Neural cell (in vitro differentiated cells): ENCODE measurements around the gene KRR1. TPM values are rescaled to one million over a fixed set of nuclear protein-coding genes. Genes with fewer than 3 reads are reported as not detected.

Source experiments
- H2AFZ ChIP-seq: fragments of 200-600, 300-800 bp; sonication (generic), shearing (Covaris generic); 2 replicates; pipeline ENCODE4 v1.6.0; 2014; ENCODE audit warnings: low read depth, mild to moderate bottlenecking, antibody characterized with exemption, low read length, moderate library complexity
- H3F3A ChIP-seq: fragments of 200-600 bp; shearing (Covaris generic); 2 replicates; pipeline ENCODE4 v1.6.1; 2016; ENCODE audit warnings: mild to moderate bottlenecking, moderate library complexity, mixed read lengths, antibody characterized with exemption, low read length; ENCODE audit not compliant: insufficient read depth, poor library complexity, severe bottlenecking
- H3K27ac ChIP-seq: fragments of 200-600, 300-800 bp; sonication (generic), shearing (Covaris generic); 2 replicates; pipeline ENCODE4 v1.5.1; 2014; ENCODE audit warnings: mild to moderate bottlenecking, low read length, moderate library complexity
- H3K27me3 ChIP-seq: fragments of 300-800, 200-600 bp; sonication (generic), shearing (Covaris generic); 2 replicates; pipeline ENCODE4 v1.6.0; 2014; ENCODE audit warnings: mild to moderate bottlenecking, low read depth, low read length, moderate library complexity; ENCODE audit not compliant: insufficient read depth
- H3K36me3 ChIP-seq: fragments of 300-800, 200-600 bp; sonication (generic), shearing (Covaris generic); 2 replicates; pipeline ENCODE4 v1.5.1; 2014; ENCODE audit warnings: mild to moderate bottlenecking, antibody characterized with exemption, low read length, moderate library complexity; ENCODE audit not compliant: insufficient read depth
- H3K4me2 ChIP-seq: fragments of 300-800, 200-600 bp; sonication (generic), shearing (Covaris generic); 2 replicates; pipeline ENCODE4 v1.6.0; 2014; ENCODE audit warnings: mild to moderate bottlenecking, low read length
- H3K4me3 ChIP-seq: fragments of 300-800, 200-600 bp; sonication (generic), shearing (Covaris generic); 2 replicates; pipeline ENCODE4 v1.5.1; 2014; ENCODE audit warnings: mild to moderate bottlenecking, low read length, moderate library complexity
- H3K79me2 ChIP-seq: fragments of 200-600 bp; shearing (Covaris generic); replicated peaks from 2 replicates; pipeline ENCODE4 v1.6.0; 2014; ENCODE audit warnings: mild to moderate bottlenecking, low read length, moderate library complexity; ENCODE audit not compliant: insufficient read depth
- H3K9ac ChIP-seq: fragments of 300-800, 200-600 bp; sonication (generic), shearing (Covaris generic); 2 replicates; pipeline ENCODE4 v1.6.1; 2016; ENCODE audit warnings: mild to moderate bottlenecking, low read length, mixed read lengths
- H3K9me2 ChIP-seq: fragments of 200-600 bp; shearing (Covaris generic); 2 replicates; pipeline ENCODE4 v1.6.1; 2016; ENCODE audit warnings: mild to moderate bottlenecking, low read length, mixed read lengths; ENCODE audit not compliant: insufficient read depth
- H3K9me3 ChIP-seq: fragments of 200-600, 300-800 bp; sonication (generic), shearing (Covaris generic); 2 replicates; pipeline ENCODE4 v1.6.1; 2016; ENCODE audit warnings: mild to moderate bottlenecking, mixed run types, low read length, moderate library complexity, mixed read lengths
- H4K20me1 ChIP-seq: fragments of 200-600 bp; shearing (Covaris generic); 2 replicates; pipeline ENCODE4 v1.6.1; 2016; ENCODE audit warnings: mild to moderate bottlenecking, mixed run types; ENCODE audit not compliant: insufficient read depth
- EP300 ChIP-seq: fragments of 450-650 bp; conservative IDR thresholded peaks from 2 replicates; pipeline ENCODE4 v1.6.1; 2014; ENCODE audit warnings: antibody characterized with exemption, mild to moderate bottlenecking, moderate library complexity; ENCODE audit not compliant: poor library complexity, severe bottlenecking
- EZH2 ChIP-seq: fragments of 200-600, 300-800 bp; shearing (Covaris generic), sonication (generic); IDR thresholded peaks from 2 replicates; pipeline ENCODE4 v1.6.1; 2014; ENCODE audit warnings: antibody characterized with exemption, low read length, borderline replicate concordance, mild to moderate bottlenecking; ENCODE audit not compliant: insufficient read depth, poor library complexity, severe bottlenecking
- MXI1 ChIP-seq: fragments of 450-650 bp; conservative IDR thresholded peaks from 2 replicates; pipeline ENCODE4 v1.6.1; 2014; ENCODE audit warnings: antibody characterized with exemption, mild to moderate bottlenecking; ENCODE audit not compliant: poor library complexity, severe bottlenecking
- POLR2AphosphoS5 ChIP-seq: IDR thresholded peaks from 2 replicates; pipeline ENCODE4 v1.6.1; 2012
- RAD21 ChIP-seq: fragments of 450-650 bp; conservative IDR thresholded peaks from 2 replicates; pipeline ENCODE4 v1.6.1; 2014; ENCODE audit warnings: antibody characterized with exemption, mild to moderate bottlenecking, moderate library complexity
- SMC3 ChIP-seq: fragments of 450-650 bp; conservative IDR thresholded peaks from 2 replicates; pipeline ENCODE4 v1.6.1; 2014; ENCODE audit warnings: antibody characterized with exemption, mild to moderate bottlenecking, moderate library complexity; ENCODE audit not compliant: poor library complexity
- TAF1 ChIP-seq: IDR thresholded peaks from 2 replicates; pipeline ENCODE4 v1.6.1; 2012; ENCODE audit warnings: low read depth
- polyA plus RNA-seq: library from polyadenylated mRNA; depleted of rRNA; stranded (reverse); fragments of >200 nt; gene quantifications from 2 replicates; pipeline ENCODE4 v1.2.3, GENCODE V29; 2014
- TF ChIP-seq, protein P1 (sequence below): fragments of 450-650 bp; IDR thresholded peaks from 2 replicates; pipeline ENCODE4 v1.5.1; 2014; ENCODE audit warnings: antibody characterized with exemption, mild to moderate bottlenecking, moderate library complexity; ENCODE audit not compliant: poor library complexity, severe bottlenecking
- TF ChIP-seq, protein P2 (sequence below): IDR thresholded peaks from 2 replicates; pipeline ENCODE4 v1.6.1; 2012; ENCODE audit warnings: borderline replicate concordance

Gene KRR1
- polyA plus RNA-seq, 1 donor from 2014 or later = 74.5 TPM

DNA sequence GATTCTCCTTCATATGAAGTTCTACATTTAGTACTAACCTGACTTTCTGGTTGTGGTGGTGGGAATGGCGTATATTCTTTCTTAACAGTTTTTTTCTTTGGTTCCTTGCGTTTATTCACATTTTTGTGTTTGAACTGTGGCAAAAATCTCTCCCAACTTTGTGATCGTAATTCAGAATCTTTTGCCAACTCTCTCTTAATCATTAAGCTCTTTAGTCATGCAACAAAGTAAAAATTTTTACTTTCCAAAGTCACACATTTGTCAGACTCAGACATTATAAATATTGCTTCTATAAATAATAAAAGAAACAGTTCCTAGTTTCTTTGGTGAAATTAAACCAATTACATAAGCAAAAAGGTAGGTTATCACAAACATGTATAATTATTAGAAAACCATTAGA lies 7.5 kb downstream of the KRR1 start:
- TF ChIP-seq SMC3 = no peak
- TF ChIP-seq POLR2AphosphoS5 = no peak
- TF ChIP-seq TAF1 = no peak
- no peak for TF ChIP-seq EZH2
- no peak for TF ChIP-seq MXI1
- no peak for TF ChIP-seq RAD21
- TF ChIP-seq, protein P1, sequence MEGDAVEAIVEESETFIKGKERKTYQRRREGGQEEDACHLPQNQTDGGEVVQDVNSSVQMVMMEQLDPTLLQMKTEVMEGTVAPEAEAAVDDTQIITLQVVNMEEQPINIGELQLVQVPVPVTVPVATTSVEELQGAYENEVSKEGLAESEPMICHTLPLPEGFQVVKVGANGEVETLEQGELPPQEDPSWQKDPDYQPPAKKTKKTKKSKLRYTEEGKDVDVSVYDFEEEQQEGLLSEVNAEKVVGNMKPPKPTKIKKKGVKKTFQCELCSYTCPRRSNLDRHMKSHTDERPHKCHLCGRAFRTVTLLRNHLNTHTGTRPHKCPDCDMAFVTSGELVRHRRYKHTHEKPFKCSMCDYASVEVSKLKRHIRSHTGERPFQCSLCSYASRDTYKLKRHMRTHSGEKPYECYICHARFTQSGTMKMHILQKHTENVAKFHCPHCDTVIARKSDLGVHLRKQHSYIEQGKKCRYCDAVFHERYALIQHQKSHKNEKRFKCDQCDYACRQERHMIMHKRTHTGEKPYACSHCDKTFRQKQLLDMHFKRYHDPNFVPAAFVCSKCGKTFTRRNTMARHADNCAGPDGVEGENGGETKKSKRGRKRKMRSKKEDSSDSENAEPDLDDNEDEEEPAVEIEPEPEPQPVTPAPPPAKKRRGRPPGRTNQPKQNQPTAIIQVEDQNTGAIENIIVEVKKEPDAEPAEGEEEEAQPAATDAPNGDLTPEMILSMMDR = no peak
- TF ChIP-seq, protein P2, sequence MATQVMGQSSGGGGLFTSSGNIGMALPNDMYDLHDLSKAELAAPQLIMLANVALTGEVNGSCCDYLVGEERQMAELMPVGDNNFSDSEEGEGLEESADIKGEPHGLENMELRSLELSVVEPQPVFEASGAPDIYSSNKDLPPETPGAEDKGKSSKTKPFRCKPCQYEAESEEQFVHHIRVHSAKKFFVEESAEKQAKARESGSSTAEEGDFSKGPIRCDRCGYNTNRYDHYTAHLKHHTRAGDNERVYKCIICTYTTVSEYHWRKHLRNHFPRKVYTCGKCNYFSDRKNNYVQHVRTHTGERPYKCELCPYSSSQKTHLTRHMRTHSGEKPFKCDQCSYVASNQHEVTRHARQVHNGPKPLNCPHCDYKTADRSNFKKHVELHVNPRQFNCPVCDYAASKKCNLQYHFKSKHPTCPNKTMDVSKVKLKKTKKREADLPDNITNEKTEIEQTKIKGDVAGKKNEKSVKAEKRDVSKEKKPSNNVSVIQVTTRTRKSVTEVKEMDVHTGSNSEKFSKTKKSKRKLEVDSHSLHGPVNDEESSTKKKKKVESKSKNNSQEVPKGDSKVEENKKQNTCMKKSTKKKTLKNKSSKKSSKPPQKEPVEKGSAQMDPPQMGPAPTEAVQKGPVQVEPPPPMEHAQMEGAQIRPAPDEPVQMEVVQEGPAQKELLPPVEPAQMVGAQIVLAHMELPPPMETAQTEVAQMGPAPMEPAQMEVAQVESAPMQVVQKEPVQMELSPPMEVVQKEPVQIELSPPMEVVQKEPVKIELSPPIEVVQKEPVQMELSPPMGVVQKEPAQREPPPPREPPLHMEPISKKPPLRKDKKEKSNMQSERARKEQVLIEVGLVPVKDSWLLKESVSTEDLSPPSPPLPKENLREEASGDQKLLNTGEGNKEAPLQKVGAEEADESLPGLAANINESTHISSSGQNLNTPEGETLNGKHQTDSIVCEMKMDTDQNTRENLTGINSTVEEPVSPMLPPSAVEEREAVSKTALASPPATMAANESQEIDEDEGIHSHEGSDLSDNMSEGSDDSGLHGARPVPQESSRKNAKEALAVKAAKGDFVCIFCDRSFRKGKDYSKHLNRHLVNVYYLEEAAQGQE = no peak
- TF ChIP-seq EP300 = no peak
- Histone ChIP-seq H3K27ac (no peak overlapping the region), H4K20me1 (no peaks in the 10 kb centered on the region), H3K4me3 (no peak overlapping the region), H3K4me2 (no peak overlapping the region), H3K36me3 (peaks cover 18% of the 10 kb centered on the region), H3K9me3 (no peaks in the 10 kb centered on the region), H3K27me3 (no peaks in the 10 kb centered on the region), H3K9ac (no peak overlapping the region), H3K79me2 (no peaks in the 10 kb centered on the region), H3K9me2 (no peaks in the 10 kb centered on the region), H2AFZ (no peak overlapping the region), H3F3A (no peaks in the 10 kb centered on the region)

DNA sequence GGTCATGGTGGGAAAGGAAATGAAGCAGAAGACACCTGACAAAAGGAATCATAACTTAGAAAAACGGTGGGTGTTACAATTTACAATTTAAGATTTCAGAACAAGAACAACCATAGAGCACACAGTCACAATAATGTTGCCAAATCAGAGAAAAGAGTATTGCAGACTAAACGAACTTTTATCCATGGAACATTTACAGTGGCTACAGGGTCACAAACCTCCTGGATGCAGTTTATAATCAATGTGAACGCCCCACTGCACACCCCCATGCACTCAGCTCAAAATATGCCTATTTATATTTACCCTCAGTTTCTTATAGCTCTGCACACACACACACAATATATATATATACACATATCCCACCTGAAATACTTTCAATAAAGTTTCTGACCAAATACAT lies 8.0 kb downstream of the KRR1 start:
- Histone ChIP-seq H2AFZ (no peak overlapping the region), H3K9ac (no peak overlapping the region), H3K79me2 (no peaks in the 10 kb centered on the region), H3K4me2 (no peak overlapping the region), H3K27me3 (no peaks in the 10 kb centered on the region), H3K9me2 (no peaks in the 10 kb centered on the region), H3K27ac (no peak overlapping the region), H3K9me3 (no peaks in the 10 kb centered on the region), H4K20me1 (no peaks in the 10 kb centered on the region), H3K4me3 (no peak overlapping the region), H3K36me3 (peaks cover 18% of the 10 kb centered on the region), H3F3A (no peaks in the 10 kb centered on the region)
- TF ChIP-seq POLR2AphosphoS5 (no peak), MXI1 (no peak), SMC3 (no peak), EP300 (no peak), RAD21 (no peak), EZH2 (no peak), TAF1 (no peak)
- TF ChIP-seq, protein P2 = no peak
- TF ChIP-seq, protein P1 = no peak
